ENCODE measurements around the gene KCNQ1. TPM values are rescaled to one million over a fixed set of nuclear protein-coding genes. Genes with fewer than 3 reads are reported as not detected.

The KCNQ1 gene
- total and polyA plus RNA-seq, 2 experiments from 2014 or later: not detected

DNA sequence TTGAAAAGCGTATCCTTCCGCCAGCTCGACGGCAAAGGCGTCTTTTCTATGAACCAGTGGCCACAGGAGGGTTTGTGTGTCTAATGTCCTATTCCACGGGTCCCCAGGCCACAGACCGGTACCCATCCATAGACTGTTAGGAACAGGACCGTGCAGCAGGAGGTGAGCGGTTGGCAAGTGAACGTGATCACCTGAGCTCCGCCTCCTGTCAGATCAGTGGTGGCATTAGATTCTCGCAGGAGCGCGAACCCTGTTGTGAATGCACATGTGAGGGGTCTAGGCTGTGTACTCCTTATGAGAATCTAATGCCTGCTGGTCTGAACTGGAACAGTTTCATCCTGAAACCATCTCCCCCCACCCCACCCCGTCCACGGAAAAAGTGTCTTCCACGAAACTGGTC, 317.6 kb downstream of the KCNQ1 start:
- no peaks in the 10 kb centered on the region for H3K36me3 ChIP-seq (ENCODE audit: low read depth)
- H3K9me2 ChIP-seq (ENCODE audit: insufficient read depth): no peaks in the 10 kb centered on the region
- no peaks in the 10 kb centered on the region for H4K20me1 ChIP-seq (ENCODE audit: insufficient read depth)
- H3K4me3 ChIP-seq: no peak overlapping the region
- no peak overlapping the region for H2AFZ ChIP-seq
- H3K27ac ChIP-seq: no peak overlapping the region
- H3K4me1 ChIP-seq (ENCODE audit: insufficient read depth): no peaks in the 10 kb centered on the region
- H3K79me2 ChIP-seq (ENCODE audit: insufficient read depth): no peaks in the 10 kb centered on the region
- no peak for DNase-seq
- WGBS, 2 experiments (ENCODE audit: low coverage in 1 of 2, low lambda C conversion rate in 2 of 2, missing lambda C conversion rate in 2 of 2): 88 to 89% methylated on average over 17 of the region's 17 CpGs
- peaks cover 18% of the 10 kb centered on the region; the same call in 1 of the 2 replicates for H3K27me3 ChIP-seq (replicated peaks; ENCODE audit: insufficient read depth)
- no peaks in the 10 kb centered on the region for H3F3A ChIP-seq (ENCODE audit: insufficient read depth)
- in situ Hi-C loops (cut with MboI): no loop called here
- H3K9me3 ChIP-seq (ENCODE audit: low read depth): no peaks in the 10 kb centered on the region
- TF ChIP-seq EZH2phosphoT487 (IDR thresholded peaks at IDR 0.05; ENCODE audit: insufficient read depth, low read depth) (no peak), EZH2 (IDR thresholded peaks at IDR 0.05; ENCODE audit: insufficient read depth, poor library complexity, severe bottlenecking) (no peak)
- no peak overlapping the region for H3K9ac ChIP-seq
- no peak overlapping the region for H3K4me2 ChIP-seq (ENCODE audit: unreplicated experiment)

GRCh38 chr11:2763984-2764383, 319.2 kb downstream of the KCNQ1 start:
- Histone ChIP-seq H3K9ac (no peak overlapping the region), H3K36me3 (ENCODE audit: low read depth) (no peaks in the 10 kb centered on the region), H3K4me2 (ENCODE audit: unreplicated experiment) (no peak overlapping the region), H3K27me3 (replicated peaks; ENCODE audit: insufficient read depth) (peaks cover 13% of the 10 kb centered on the region), H3K4me3 (no peak overlapping the region), H2AFZ (no peak overlapping the region), H3K9me3 (ENCODE audit: low read depth) (no peaks in the 10 kb centered on the region), H3K27ac (no peak overlapping the region), H3K9me2 (ENCODE audit: insufficient read depth) (no peaks in the 10 kb centered on the region), H4K20me1 (ENCODE audit: insufficient read depth) (no peaks in the 10 kb centered on the region), H3F3A (ENCODE audit: insufficient read depth) (no peaks in the 10 kb centered on the region), H3K4me1 (ENCODE audit: insufficient read depth) (peaks cover 3% of the 10 kb centered on the region; the same call in 1 of the 2 replicates), H3K79me2 (ENCODE audit: insufficient read depth) (no peaks in the 10 kb centered on the region)
- DNase-seq: no peak
- 59 to 60% methylated on average over 4 of the region's 4 CpGs for WGBS, 2 experiments (ENCODE audit: low coverage in 1 of 2, low lambda C conversion rate in 2 of 2, missing lambda C conversion rate in 2 of 2)
- TF ChIP-seq EZH2 (IDR thresholded peaks at IDR 0.05; ENCODE audit: insufficient read depth, poor library complexity, severe bottlenecking) (no peak), EZH2phosphoT487 (IDR thresholded peaks at IDR 0.05; ENCODE audit: insufficient read depth, low read depth) (no peak)
- in situ Hi-C loops (cut with MboI): no loop called here

DNA sequence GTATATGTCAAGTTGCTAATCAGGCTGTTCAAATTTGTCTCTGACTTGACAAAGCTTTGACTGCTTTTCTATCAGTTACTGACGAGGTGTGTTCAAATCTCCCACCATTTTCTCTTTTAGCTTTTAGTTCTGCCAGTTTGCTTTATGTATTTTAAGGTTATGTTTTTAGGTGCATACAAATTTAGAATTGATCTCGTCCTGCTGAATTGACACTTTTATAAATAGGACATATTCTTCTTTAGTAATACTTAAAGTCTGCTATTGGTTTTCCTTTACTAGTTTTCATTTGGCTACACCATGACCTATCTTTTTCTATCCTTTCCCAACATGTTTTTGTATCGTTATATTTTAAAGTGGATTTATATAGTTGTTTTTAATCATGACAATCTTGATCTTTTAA, 320.7 kb downstream of the KCNQ1 start:
- WGBS, 2 experiments (ENCODE audit: low coverage in 1 of 2, low lambda C conversion rate in 2 of 2, missing lambda C conversion rate in 2 of 2): 44 to 54% methylated on average over 3 of the region's 3 CpGs
- H3K4me1 ChIP-seq (ENCODE audit: insufficient read depth): peaks cover 3% of the 10 kb centered on the region; the same call in 1 of the 2 replicates
- no peaks in the 10 kb centered on the region for H3K79me2 ChIP-seq (ENCODE audit: insufficient read depth)
- H3F3A ChIP-seq (ENCODE audit: insufficient read depth): no peaks in the 10 kb centered on the region
- no peaks in the 10 kb centered on the region for H4K20me1 ChIP-seq (ENCODE audit: insufficient read depth)
- TF ChIP-seq EZH2 (IDR thresholded peaks at IDR 0.05; ENCODE audit: insufficient read depth, poor library complexity, severe bottlenecking) (no peak), EZH2phosphoT487 (IDR thresholded peaks at IDR 0.05; ENCODE audit: insufficient read depth, low read depth) (no peak)
- H3K27ac ChIP-seq: no peak overlapping the region
- peaks cover 13% of the 10 kb centered on the region for H3K27me3 ChIP-seq (replicated peaks; ENCODE audit: insufficient read depth)
- no peak overlapping the region for H3K9ac ChIP-seq
- H3K9me3 ChIP-seq (ENCODE audit: low read depth): no peaks in the 10 kb centered on the region
- no peak overlapping the region for H3K4me2 ChIP-seq (ENCODE audit: unreplicated experiment)
- no peak for DNase-seq
- no peak overlapping the region for H2AFZ ChIP-seq
- H3K9me2 ChIP-seq (ENCODE audit: insufficient read depth): no peaks in the 10 kb centered on the region
- in situ Hi-C loops (cut with MboI): no loop called here
- H3K36me3 ChIP-seq (ENCODE audit: low read depth): no peaks in the 10 kb centered on the region
- H3K4me3 ChIP-seq: no peak overlapping the region

GRCh38 chr11:2766166-2766565, 321.4 kb downstream of the KCNQ1 start:
- DNase-seq: no peak
- H3K4me2 ChIP-seq (ENCODE audit: unreplicated experiment): no peak overlapping the region
- H3K27ac ChIP-seq: no peak overlapping the region
- H3K9me3 ChIP-seq (ENCODE audit: low read depth): no peaks in the 10 kb centered on the region
- H2AFZ ChIP-seq: no peak overlapping the region
- H3K36me3 ChIP-seq (ENCODE audit: low read depth): no peaks in the 10 kb centered on the region
- no peaks in the 10 kb centered on the region for H3F3A ChIP-seq (ENCODE audit: insufficient read depth)
- H3K9ac ChIP-seq: no peak overlapping the region
- no peaks in the 10 kb centered on the region for H4K20me1 ChIP-seq (ENCODE audit: insufficient read depth)
- peaks cover 13% of the 10 kb centered on the region for H3K27me3 ChIP-seq (replicated peaks; ENCODE audit: insufficient read depth)
- no peaks in the 10 kb centered on the region for H3K79me2 ChIP-seq (ENCODE audit: insufficient read depth)
- WGBS, 2 experiments (ENCODE audit: low coverage in 1 of 2, low lambda C conversion rate in 2 of 2, missing lambda C conversion rate in 2 of 2): 68 to 70% methylated on average over 4 of the region's 4 CpGs
- peaks cover 3% of the 10 kb centered on the region; the same call in 1 of the 2 replicates for H3K4me1 ChIP-seq (ENCODE audit: insufficient read depth)
- H3K4me3 ChIP-seq: no peak overlapping the region
- TF ChIP-seq EZH2 (IDR thresholded peaks at IDR 0.05; ENCODE audit: insufficient read depth, poor library complexity, severe bottlenecking): no peak
- no peak for TF ChIP-seq EZH2phosphoT487 (IDR thresholded peaks at IDR 0.05; ENCODE audit: insufficient read depth, low read depth)
- H3K9me2 ChIP-seq (ENCODE audit: insufficient read depth): no peaks in the 10 kb centered on the region
- in situ Hi-C loops (cut with MboI): no loop called here

DNA sequence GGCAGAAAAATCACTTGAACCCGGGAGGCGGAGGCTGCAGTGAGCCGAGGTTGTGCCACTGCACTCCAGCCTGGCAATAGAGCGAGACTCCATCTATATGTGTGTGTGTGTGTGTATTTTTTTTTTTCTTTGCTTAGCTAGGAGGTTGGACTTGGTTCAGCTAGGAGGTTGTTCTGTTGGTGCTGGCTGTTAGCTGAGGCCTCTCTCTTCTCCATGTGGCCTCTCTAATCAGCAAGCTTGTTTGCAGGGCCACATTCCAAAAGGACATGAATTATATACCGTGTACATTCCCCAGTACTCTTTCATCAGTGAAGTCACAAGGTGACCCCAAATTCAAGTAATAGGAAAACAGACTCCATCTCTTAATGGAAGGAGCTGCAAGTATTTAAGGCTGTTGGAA, 322.3 kb downstream of the KCNQ1 start:
- 74 to 75% methylated on average over 5 of the region's 5 CpGs for WGBS, 2 experiments (ENCODE audit: low coverage in 1 of 2, low lambda C conversion rate in 2 of 2, missing lambda C conversion rate in 2 of 2)
- H3K4me3 ChIP-seq: no peak overlapping the region
- no peak for DNase-seq
- no peak overlapping the region for H3K4me2 ChIP-seq (ENCODE audit: unreplicated experiment)
- H3K9ac ChIP-seq: no peak overlapping the region
- no peaks in the 10 kb centered on the region for H4K20me1 ChIP-seq (ENCODE audit: insufficient read depth)
- no peaks in the 10 kb centered on the region for H3K9me2 ChIP-seq (ENCODE audit: insufficient read depth)
- H3K27me3 ChIP-seq (replicated peaks; ENCODE audit: insufficient read depth): peaks cover 13% of the 10 kb centered on the region
- no peak overlapping the region for H2AFZ ChIP-seq
- TF ChIP-seq EZH2phosphoT487 (IDR thresholded peaks at IDR 0.05; ENCODE audit: insufficient read depth, low read depth) (no peak), EZH2 (IDR thresholded peaks at IDR 0.05; ENCODE audit: insufficient read depth, poor library complexity, severe bottlenecking) (no peak)
- H3F3A ChIP-seq (ENCODE audit: insufficient read depth): no peaks in the 10 kb centered on the region
- H3K4me1 ChIP-seq (ENCODE audit: insufficient read depth): peaks cover 3% of the 10 kb centered on the region; the same call in 1 of the 2 replicates
- H3K27ac ChIP-seq: no peak overlapping the region
- H3K79me2 ChIP-seq (ENCODE audit: insufficient read depth): no peaks in the 10 kb centered on the region
- H3K9me3 ChIP-seq (ENCODE audit: low read depth): no peaks in the 10 kb centered on the region
- no peaks in the 10 kb centered on the region for H3K36me3 ChIP-seq (ENCODE audit: low read depth)
- in situ Hi-C loops (cut with MboI): no loop called here
